GM18951 (cell line): ENCODE measurements around the gene KCNQ2.

ENCODE experiments used
- POLR2A ChIP-seq: IDR thresholded peaks from 4 replicates; pipeline ENCODE4 v1.6.1; 2011; ENCODE audit warnings: mild to moderate bottlenecking; ENCODE audit not compliant: insufficient read length, insufficient read depth; ENCODE audit errors: extremely low read depth
- in situ Hi-C: fragments of 300-500 bp; cut with MboI; formaldehyde crosslinking; loops from one replicate; pipeline ENCODE4 v1.12.0; 2022; ENCODE audit warnings: low sequenced_read_pairs, mixed read lengths, inconsistent platforms; ENCODE audit not compliant: unreplicated experiment

KCNQ2 gene

DNA sequence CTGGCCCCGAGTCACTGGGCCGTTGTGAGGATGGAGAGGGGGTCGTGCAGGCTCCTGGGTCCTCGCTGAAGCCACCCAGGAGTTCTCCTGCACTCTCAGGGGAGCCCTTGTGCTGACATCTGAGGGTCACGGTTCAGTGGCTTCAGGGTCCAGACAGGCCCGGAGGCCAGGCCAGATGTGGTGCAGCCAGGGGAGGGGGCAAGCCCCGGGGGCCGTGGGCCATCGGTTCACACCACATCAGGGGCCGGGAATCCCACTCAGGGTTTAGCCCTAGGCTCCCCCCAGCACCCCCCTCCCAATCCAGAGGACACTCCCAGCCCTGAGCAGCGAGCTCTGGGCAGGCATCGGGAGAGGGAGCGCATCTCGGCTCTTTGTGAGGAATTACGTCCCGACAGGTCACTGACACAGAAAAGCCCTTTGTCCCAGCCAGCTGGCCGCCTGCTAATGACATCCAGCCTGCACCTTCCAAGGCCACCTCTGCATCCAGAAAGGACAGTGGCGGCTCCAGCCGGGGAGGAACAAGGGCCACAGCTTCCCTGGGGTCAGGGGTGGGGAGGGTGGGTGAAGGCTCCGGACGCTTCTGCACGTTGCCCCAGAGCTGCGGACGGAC lies 104.9 kb downstream of the KCNQ2 start:
- in situ Hi-C loops = no loop called here

DNA sequence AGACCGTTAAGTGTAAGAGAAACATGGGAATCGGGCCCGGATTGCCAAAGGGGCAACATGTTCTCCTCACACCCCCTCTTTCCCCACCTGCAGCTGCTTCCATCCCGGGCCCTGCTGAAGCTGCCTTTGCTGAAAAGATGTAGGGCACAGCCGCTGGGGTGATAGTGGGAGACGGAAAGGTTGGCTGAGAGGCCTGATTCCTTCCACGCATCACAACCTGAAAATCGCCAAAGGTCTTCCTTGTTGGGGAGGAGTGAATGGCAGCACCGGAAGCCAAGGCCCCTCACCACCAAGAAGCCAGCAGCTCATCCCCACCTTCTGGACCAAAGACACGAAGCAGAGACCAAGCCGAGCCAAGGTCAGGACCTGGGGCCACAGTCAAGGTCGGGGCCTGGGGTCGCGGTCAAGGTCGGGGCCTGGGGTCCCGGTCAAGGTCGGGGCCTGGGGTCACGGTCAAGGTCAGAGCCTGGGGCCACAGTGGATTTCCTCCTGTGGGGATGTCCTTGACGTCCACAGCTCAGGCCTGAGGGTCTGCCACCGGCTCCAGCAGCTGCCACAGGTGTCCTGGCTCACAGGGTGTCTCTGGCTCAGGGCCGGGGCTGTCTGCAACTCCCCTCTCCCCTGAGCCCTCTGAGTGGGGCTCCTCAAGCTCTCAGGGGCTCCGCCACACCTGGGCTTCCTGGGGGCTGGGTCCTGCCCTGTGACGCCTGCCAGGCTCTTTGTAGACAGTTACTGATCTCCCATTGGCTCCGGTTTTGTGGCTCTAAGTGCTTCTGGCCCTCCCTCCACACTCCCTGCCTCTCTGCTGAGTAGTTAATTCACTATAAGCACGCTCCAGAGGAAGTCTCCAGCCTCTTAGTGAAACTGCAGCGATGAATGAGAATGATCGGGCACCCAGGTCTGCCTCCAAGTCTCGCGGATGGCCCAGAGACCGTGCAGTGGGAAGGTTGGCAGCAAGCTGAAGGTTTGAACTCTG lies 105.8 kb downstream of the KCNQ2 start:
- in situ Hi-C loops = no loop called here
- no peak for TF ChIP-seq POLR2A

More for the DNA sequence above, 104.9 kb downstream of the KCNQ2 start:
- no peak for TF ChIP-seq POLR2A

DNA sequence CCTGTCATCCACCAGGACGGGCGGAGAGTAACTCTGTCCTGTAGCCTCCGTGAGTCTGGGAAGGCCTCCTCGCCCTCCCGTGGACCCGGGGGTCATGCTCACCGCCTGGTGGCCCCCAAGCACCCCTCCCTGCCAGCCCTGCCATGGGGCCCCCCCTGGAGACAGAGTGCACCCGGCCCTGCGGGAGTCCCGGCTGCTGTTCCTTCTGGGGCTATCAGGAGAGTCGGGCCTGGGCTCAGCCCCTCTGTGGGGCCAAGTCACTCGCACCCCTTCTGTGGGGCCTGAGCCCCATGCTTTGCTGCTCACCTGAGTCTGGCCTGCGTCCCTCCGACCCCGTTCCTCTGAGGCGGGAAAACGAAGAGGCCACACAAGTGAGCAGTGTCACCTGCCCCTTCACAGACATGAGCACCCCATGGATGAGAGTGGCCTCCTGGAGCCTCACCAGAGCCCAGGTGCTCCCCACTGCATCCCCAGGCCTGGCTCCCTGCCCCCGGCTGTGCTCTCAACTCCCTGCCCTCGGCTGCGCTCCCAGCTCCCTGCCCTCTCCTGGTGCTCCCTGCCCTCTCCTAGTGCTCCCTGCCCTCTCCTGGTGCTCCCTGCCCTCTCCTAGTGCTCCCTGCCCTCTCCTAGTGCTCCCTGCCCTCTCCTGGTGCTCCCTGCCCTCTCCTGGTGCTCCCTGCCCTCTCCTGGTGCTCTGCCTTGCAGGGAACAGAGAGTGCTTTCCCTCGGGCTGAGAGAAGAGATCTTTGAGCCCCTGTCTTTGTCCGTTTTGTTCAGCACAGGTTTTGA lies 106.7 kb downstream of the KCNQ2 start:
- no peak for TF ChIP-seq POLR2A
- in situ Hi-C loops = no loop called here

DNA sequence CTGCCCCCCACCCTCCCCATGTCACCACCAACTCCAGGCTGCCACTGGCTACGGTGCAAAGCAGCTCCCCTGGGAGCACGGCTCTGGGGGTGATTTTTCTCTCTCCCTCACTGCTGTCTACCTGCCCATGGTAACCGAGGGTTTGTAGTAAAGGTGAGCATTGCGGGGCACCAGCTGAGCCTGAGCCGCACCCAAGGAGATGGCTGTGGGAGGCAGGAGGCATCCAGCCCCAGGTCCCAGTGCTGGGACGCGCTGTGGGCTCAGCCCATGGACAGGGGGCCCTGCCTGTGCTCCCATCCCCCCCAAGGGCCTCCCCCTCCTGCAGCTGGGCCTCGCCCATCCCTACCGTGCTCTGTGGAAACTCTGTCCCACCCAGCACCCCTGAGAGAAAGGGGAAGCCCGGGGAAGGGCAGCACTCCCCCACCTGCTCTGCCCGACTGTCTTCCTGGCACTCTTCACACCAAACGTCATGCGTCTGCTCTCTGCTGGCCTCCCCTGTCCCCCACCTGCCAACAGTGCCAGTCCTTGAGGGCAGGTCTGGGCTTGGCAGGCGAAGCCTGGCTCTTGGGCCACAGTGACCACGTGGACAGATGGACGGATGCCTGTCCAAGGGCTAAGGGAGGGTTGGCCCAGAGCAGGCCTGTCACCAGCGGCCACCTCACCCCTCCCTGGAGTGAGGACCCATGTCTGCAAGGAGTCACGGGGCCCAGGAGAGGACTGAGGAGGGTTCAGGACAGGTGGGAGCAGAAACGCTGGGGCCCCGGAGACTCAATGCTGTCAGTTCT lies 107.5 kb downstream of the KCNQ2 start:
- no peak for TF ChIP-seq POLR2A
- in situ Hi-C loops = no loop called here

DNA sequence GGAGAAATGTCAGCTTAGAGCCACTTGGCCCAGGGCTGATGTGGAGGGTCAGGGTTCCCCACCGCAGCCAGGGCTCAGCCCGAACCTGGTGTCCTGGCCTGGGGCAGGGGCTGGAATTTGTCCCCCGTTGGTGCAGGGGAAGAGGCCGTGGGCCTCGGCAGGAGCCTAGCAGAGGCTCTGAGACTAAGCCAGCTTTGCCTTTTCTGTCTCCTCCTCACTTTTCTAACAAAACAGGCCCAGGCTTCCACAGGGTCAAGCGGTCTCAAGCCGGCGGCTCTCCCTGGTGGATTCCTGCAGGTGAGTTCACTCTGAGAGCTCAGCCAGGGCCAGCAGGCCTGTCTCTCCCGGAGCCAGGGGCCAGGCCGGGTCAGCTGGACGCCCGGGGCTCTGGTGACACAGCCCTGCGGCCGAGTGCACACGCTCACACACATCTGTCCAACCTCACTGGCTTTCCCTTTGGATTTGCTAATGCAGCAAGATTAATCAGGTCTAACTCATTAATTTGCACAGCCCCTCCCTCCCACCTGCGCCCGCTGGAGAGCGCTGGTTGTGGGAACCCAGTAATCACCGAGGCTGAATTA lies 108.4 kb downstream of the KCNQ2 start:
- no peak for TF ChIP-seq POLR2A
- in situ Hi-C loops = no loop called here

DNA sequence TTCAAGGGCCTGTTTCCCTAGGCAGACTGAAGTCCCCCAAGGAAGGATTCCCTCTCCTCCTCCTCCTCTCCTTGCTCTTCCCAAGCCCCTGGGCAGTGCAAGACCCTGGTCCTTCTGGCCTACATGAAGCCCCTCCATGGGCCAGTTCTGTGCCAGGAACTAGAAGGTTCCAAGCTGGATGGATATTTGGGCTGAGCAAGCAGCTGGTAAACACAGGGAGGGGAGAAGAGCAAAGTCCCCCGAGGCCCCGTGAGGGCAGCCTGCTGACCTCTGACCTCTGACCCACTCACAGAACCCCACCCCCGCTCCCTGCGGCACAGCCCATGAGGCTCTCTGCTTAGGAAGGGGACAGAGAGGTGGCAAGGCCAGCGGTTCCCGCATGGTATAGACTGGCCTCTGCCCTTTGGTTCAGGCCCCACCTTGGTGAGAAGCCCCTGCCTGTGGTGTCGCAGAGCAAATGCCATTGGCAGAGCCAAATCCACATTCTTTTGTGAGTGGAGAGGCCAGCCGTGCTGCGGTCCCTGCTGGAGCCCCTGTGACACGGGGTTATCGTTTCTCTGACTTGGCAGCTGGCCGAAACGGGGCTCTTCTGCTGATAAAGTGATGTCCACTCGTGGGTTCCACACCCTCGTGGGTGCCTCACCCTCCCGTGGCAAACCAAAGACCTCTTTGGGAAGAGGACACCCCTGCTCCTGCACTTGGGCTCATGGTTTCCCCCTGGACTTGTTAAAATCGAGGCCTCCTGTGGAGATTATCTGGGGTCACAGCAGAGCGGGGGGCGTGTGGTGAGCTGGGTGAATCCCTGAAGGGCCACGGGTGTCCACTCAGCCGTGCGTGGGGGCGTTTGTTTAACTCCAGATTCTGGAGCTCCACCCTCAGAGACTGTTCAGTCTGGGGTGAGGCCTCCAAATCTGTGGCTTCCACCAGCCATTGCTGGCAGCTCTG lies 109.2 kb downstream of the KCNQ2 start:
- in situ Hi-C loops = no loop called here
- no peak for TF ChIP-seq POLR2A

DNA sequence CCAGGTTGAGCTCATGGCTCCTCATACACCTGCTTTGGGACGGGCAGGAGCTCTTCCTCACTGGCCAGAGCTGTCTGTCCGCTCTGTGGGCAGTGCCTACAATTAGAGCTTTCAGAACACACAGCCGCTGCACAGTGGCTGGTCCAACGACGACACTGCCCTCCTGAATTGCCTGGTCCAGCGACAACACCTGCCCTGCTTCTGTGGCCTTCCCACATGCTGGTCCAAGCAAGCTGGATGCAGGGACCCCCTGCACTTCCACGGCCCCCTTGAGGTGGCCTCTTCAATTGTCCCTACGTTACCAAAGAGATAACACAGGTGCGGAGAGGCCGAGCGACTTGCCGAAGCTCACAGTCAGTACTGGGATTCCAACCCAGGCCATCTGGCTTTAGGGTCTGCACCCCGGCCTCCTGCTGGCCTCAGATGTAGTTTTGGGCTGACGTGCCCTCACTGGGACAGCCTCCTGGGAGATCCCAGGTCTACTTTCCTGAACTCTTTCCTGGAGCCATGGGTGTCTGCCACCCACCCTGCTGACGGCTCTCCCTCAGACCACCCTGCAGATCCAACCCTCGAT lies 109.9 kb downstream of the KCNQ2 start:
- in situ Hi-C loops = no loop called here
- TF ChIP-seq POLR2A = no peak

DNA sequence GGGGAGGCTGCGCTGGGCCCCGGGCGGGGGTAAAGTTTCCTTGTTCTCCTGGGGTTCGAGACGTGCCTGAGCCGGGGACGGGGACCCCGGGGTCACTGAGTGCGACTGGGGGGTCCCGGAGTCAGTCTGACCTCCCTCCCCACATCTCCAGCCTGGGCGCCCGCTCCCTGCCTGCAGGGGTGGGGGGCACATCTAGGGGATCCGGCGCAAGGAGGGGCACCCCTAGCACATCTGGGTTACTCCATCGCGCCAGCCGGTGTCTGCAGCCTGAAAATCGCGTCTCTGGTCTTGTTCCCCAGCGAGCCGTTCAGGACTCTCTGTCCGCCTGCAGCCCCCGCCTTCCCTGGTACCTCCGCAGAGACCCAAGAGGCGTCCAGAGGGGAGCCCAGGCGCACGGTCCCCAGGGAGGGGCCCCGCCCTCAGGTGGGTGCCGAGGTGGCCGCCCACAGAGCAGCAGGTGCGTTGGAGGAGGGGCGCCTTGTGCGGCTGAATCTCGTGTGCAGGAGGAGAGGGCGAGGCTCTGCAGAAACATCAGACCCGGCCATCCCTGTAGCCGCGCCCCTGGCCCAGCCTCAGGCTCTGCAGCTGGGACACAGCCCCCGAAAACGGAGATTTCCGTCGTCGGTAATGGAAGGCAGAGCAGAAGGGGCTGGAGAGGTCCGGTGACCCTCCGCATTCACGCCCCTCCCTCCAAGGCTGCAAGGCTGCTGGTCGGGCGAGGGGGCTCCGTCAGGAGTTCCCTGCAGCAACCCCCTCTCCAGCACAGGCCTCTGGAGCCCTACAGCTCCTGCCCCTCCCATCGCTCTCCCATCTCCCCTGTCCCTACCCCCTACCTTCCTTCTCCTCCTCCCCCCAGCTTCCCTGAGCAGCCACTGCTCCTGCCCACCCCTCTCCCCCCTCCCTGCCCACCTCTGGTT lies 110.7 kb downstream of the KCNQ2 start:
- TF ChIP-seq POLR2A = no peak
- in situ Hi-C loops = no loop called here

DNA sequence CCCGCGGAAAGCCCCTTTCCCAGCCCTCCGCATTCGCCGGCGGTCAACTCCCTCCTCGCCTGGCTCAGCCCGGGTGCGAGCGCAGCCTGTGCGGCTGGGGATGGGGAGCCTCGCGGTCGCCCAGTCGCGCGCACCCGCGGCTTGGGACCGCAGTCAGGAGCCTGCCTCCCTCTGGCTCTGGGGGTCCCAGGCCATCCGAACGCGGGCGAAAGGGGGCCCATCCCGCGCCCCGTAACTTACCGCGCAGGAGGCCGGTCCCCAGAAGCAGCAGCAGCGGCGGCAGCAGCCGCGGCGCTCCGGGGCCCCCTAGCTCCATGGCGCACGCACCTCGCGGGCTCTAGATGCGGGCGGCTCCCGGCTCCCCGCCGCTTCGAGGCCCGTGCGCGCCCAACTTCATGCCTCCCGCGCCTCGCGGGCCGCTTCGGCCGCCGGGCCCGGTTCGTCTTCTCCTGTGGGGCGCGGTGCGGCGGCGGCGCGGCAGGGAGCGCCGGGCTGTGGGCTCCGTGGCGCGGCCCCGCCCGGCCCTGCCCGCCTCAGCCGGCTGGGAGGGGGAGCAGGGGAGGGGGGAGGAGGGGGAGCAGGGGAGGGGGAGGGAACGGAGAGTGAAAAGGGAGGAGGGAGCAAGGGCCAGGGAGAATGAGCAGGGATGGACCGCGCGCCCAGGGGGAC lies 111.5 kb downstream of the KCNQ2 start, which contains the start of gene CHRNA4:
CHRNA4 (minus strand) TSS at position 500 of the 669 bp plus-strand sequence; CDS start at position 316, 184 bp downstream.
- no peak for TF ChIP-seq POLR2A
- in situ Hi-C loops = no loop called here

DNA sequence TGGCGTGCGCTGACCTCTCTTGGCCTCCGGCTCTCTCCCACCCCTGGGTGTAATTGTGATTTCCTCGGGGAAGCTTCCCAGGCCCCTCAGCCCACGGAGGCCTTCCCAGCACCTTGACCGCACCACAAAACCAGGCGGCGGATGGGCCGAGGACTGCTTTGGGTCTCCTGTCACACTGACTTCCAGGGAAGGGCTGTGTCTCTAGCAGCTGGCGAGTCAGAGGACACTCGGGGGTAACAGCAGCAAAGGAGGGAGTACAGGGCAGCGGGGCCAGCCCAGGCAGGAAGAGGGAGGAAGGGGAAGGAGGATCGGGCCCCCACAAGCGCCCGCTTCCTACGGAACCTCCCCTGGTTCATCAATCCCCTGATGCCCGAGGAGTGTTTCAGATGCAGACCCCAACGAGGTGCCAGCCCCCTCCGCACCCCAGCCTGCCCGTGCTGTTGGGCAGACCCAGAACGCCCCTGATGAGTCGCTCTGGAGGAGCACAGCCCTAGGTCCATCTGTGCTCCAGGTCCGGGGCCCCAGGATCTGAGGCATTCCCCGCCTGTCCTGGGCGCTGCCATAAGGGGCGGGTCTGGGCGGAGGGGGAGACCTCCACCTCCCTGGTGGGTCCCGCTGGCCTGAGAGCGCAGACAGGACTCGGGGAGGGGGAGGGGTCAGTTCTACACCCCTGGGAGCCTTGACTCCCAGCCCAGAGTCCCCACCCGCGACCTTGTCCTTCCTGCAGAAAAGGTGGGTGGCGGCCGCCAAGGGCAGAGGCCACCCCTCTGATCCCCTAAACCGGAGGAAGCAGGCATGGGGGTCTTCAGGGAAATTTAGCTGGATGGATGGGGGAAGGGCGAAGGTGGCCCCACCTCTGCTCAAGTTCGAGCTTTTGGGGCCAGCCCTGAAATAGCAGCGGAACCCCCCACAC lies 112.3 kb downstream of the KCNQ2 start:
- TF ChIP-seq POLR2A = no peak
- in situ Hi-C loops = no loop called here
